ENCODE data around the gene DPP6.
A peak's percentile ranks its signal among the peaks of the same experiment; 100 is the strongest.

Gene DPP6

GRCh38 chr7:154688952-154689351 lies 636.8 kb downstream of the DPP6 start:
- TF ChIP-seq CTCF (IDR thresholded peaks at IDR 0.05; ENCODE audit: low read depth, low read length), result no peak
- Histone ChIP-seq H3K27me3 (no peaks in the 10 kb centered on the region), H3K4me3 (ENCODE audit: low read depth, low read length) (no peak overlapping the region), H3K4me1 (peaks cover 41% of the 10 kb centered on the region), H3K9me3 (no peaks in the 10 kb centered on the region; the same call in 1 of the 2 replicates), H3K36me3 (no peaks in the 10 kb centered on the region; the same call in 1 of the 2 replicates)
- DNase-seq, result no peak

DNA sequence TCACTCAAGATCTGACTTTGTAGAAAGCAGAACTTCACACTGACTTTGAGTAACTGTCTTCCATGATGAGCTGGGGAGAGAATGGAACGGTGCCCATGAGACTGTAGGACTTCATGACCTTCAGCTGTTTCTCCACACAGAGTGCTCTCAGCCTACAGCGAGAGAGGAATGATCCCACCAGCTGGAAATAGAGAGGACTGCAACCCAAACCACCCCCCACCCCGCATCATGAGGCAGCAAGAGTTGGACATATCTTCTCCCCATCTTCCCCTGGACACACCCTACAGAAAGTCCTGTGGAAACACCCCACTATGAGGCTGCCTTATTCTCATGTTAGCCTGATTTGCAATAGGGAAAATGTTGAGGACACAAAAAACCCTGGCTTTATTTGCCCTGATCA lies 638.2 kb downstream of the DPP6 start:
- TF ChIP-seq CTCF (IDR thresholded peaks at IDR 0.05; ENCODE audit: low read depth, low read length), result no peak
- H3K9me3 ChIP-seq, result no peaks in the 10 kb centered on the region; the same call in 1 of the 2 replicates
- DNase-seq, result no peak
- no peak overlapping the region for H3K4me3 ChIP-seq (ENCODE audit: low read depth, low read length)
- H3K27me3 ChIP-seq, result no peaks in the 10 kb centered on the region
- H3K4me1 ChIP-seq, result peaks cover 28% of the 10 kb centered on the region
- H3K36me3 ChIP-seq, result no peaks in the 10 kb centered on the region; the same call in 1 of the 2 replicates

GRCh38 chr7:154693661-154694060 lies 641.5 kb downstream of the DPP6 start:
- Histone ChIP-seq H3K36me3 (no peaks in the 10 kb centered on the region; the same call in 1 of the 2 replicates), H3K4me3 (ENCODE audit: low read depth, low read length) (no peak overlapping the region), H3K4me1 (peaks cover 7% of the 10 kb centered on the region), H3K9me3 (no peaks in the 10 kb centered on the region; the same call in 1 of the 2 replicates), H3K27me3 (no peaks in the 10 kb centered on the region)
- DNase-seq, result no peak
- peak; percentile 49 for TF ChIP-seq CTCF (IDR thresholded peaks at IDR 0.05; ENCODE audit: low read depth, low read length)

- Histone ChIP-seq H3K36me3 (no peaks in the 10 kb centered on the region; the same call in 1 of the 2 replicates), H3K4me1 (peaks cover 6% of the 10 kb centered on the region), H3K4me3 (ENCODE audit: low read depth, low read length) (no peak overlapping the region), H3K27me3 (no peaks in the 10 kb centered on the region), H3K9me3 (no peaks in the 10 kb centered on the region)
- DNase-seq, result no peak
- no peak for TF ChIP-seq CTCF (IDR thresholded peaks at IDR 0.05; ENCODE audit: low read depth, low read length)
Observed at GRCh38 chr7:154695836-154696235, 643.6 kb downstream of the DPP6 start.

DNA sequence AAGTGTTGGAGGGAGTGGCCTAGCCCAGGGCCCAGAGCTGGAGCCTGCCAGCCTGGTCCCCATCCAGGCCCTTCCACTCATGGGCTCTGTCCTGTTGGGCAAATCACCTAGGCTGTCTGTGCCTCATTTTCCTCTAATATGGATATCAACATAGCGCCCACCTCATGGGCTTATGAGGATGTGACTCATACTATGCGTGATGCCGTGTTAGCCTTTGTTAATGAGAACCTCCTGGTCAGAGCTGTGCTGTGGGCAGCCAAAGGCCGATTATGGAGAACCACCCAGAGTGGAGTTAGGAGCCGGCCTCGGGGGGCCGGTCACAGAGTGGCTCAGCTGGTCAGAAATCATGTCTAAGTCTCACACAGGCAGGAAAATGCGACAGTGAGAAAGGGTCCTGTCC lies 644.4 kb downstream of the DPP6 start:
- Histone ChIP-seq H3K4me3 (ENCODE audit: low read depth, low read length) (no peak overlapping the region), H3K36me3 (no peaks in the 10 kb centered on the region; the same call in 1 of the 2 replicates), H3K27me3 (no peaks in the 10 kb centered on the region), H3K9me3 (no peaks in the 10 kb centered on the region), H3K4me1 (peaks cover 6% of the 10 kb centered on the region)
- no peak for TF ChIP-seq CTCF (IDR thresholded peaks at IDR 0.05; ENCODE audit: low read depth, low read length)
- DNase-seq, result no peak

GRCh38 chr7:154698726-154699291 lies 646.6 kb downstream of the DPP6 start:
- Histone ChIP-seq H3K36me3 (no peaks in the 10 kb centered on the region), H3K4me1 (peaks cover 4% of the 10 kb centered on the region; the same call in 1 of the 2 replicates), H3K9me3 (no peaks in the 10 kb centered on the region), H3K27me3 (no peaks in the 10 kb centered on the region), H3K4me3 (ENCODE audit: low read depth, low read length) (no peak overlapping the region)
- DNase-seq, result no peak
- TF ChIP-seq CTCF (IDR thresholded peaks at IDR 0.05; ENCODE audit: low read depth, low read length), result peak; percentile 79

All from BE2C (cell line).